K562 (cell line): ENCODE results near the gene MARK2. TPM values are rescaled to one million over a fixed set of nuclear protein-coding genes. Genes with fewer than 3 reads are reported as not detected.
A peak's percentile ranks its signal among the peaks of the same experiment; 100 is the strongest.

Experiments used
- LEF1 ChIP-seq: fragments of 450-650 bp; IDR thresholded peaks from 2 replicates; pipeline ENCODE4 v1.6.1; 2016; ENCODE audit warnings: mild to moderate bottlenecking
- NFATC3 ChIP-seq: fragments of 450-650 bp; IDR thresholded peaks from 2 replicates; pipeline ENCODE4 v1.6.1; 2017; ENCODE audit warnings: mild to moderate bottlenecking
- POLR2G ChIP-seq: fragments of 200-400 bp; formaldehyde crosslinking; IDR thresholded peaks from 2 replicates; pipeline ENCODE4 v1.6.1; 2017; ENCODE audit warnings: low read depth, mild to moderate bottlenecking, antibody characterized with exemption, low read length, moderate library complexity
- RBM15 ChIP-seq: fragments of 200-400 bp; formaldehyde crosslinking; IDR thresholded peaks from 2 replicates; pipeline ENCODE4 v1.6.1; 2018; ENCODE audit warnings: mild to moderate bottlenecking, low read length, moderate library complexity; ENCODE audit not compliant: insufficient read depth
- RFX1 ChIP-seq: fragments of 450-650 bp; IDR thresholded peaks from 2 replicates; pipeline ENCODE4 v1.6.1; 2016; ENCODE audit warnings: mild to moderate bottlenecking, moderate library complexity
- YY1 ChIP-seq, 3 experiments: IDR thresholded peaks; 2 replicates each; pipeline ENCODE4 v1.6.1; 2011; ENCODE audit warnings: low read length in 2 of 3, mild to moderate bottlenecking in 2 of 3, moderate library complexity in 2 of 3, borderline replicate concordance in 1 of 3, control low read depth in 1 of 3, low read depth in 1 of 3; ENCODE audit not compliant: insufficient read depth in 3 of 3, insufficient replicate concordance in 2 of 3, control insufficient read depth in 1 of 3, insufficient read length in 1 of 3; ENCODE audit errors: extremely low read depth in 1 of 3
- ZBTB7A ChIP-seq: IDR thresholded peaks from 2 replicates; pipeline ENCODE4 v1.6.1; 2011; ENCODE audit warnings: low read depth, mild to moderate bottlenecking, low read length, moderate library complexity, borderline replicate concordance; ENCODE audit not compliant: control insufficient read depth
- ZFX ChIP-seq: sonication (generic); formaldehyde crosslinking; IDR thresholded peaks from 2 replicates; pipeline ENCODE4 v1.8.0; 2022; ENCODE audit warnings: mild to moderate bottlenecking, missing genetic modification reagents, moderate library complexity
- polyA plus RNA-seq, 8 experiments: library from polyadenylated mRNA; depleted of rRNA in 4 of 8; stranded (reverse) in 5 of 8; unstranded in 3 of 8; fragments of >200 nt; fragmentation: Nextera tagmentation in 2 of 8; fragmentation: Illumina TruSeq in 1 of 8; extraction: Ambion mirVana in 2 of 8; extraction: Trizol in 1 of 8; gene quantifications; 2 replicates each; pipeline versions ENCODE4 v1.2.1 to v1.2.3, GENCODE V29; 2011 to 2014; ENCODE audit warnings: inconsistent platforms in 1 of 8, missing spikeins in 1 of 8
- total RNA-seq, 7 experiments: library from RNA; depleted of rRNA in 6 of 7; stranded (reverse); fragments of >200 nt in 6 of 7; fragmentation: Illumina TruSeq in 2 of 7; extraction: Trizol in 2 of 7; gene quantifications; 2 replicates each; pipeline versions ENCODE4 v1.2.1 to v1.2.3, GENCODE V29; 2011 to 2021; ENCODE audit warnings: low replicate concordance in 1 of 7
- TF ChIP-seq, protein P1 (sequence below), 3 experiments: IDR thresholded peaks in 2 of 3; conservative IDR thresholded peaks in 1 of 3; 2 replicates each; pipeline ENCODE4 v1.5.1; 2011 to 2012; ENCODE audit warnings: low read length in 3 of 3, mild to moderate bottlenecking in 3 of 3, control low read depth in 2 of 3, improper control_type of control experiment in 1 of 3, inconsistent platforms in 1 of 3, low read depth in 1 of 3, mixed read lengths in 1 of 3, moderate library complexity in 1 of 3; ENCODE audit not compliant: insufficient read depth in 2 of 3
- TF ChIP-seq, protein P2 (sequence below): conservative IDR thresholded peaks from 2 replicates; pipeline ENCODE4 v1.6.1; 2011; ENCODE audit warnings: low read depth, mild to moderate bottlenecking, low read length; ENCODE audit not compliant: control insufficient read depth
- TF ChIP-seq, protein P3 (sequence below): sonication (generic); formaldehyde crosslinking; IDR thresholded peaks from 2 replicates; pipeline ENCODE4 v1.8.0; 2022; ENCODE audit warnings: mild to moderate bottlenecking, missing genetic modification reagents
- TF ChIP-seq, protein P4 (sequence below): fragments of 250-450 bp; sonication (Bioruptor Pico); IDR thresholded peaks from 2 replicates; pipeline ENCODE4 v1.8.0; 2021; ENCODE audit warnings: borderline replicate concordance, mild to moderate bottlenecking, moderate library complexity; ENCODE audit not compliant: poor library complexity, severe bottlenecking
- TF ChIP-seq, protein P5 (sequence below): fragments of 250-450 bp; sonication (Bioruptor Pico); IDR thresholded peaks from 2 replicates; pipeline ENCODE4 v1.4.0; 2020; ENCODE audit warnings: mild to moderate bottlenecking, moderate library complexity
- TF ChIP-seq, protein P6 (sequence below): sonication (generic); formaldehyde crosslinking; IDR thresholded peaks from 2 replicates; pipeline ENCODE4 v1.9.0; 2022; ENCODE audit warnings: mild to moderate bottlenecking, missing genetic modification reagents
- TF ChIP-seq, protein P7 (sequence below): fragments of 450-650 bp; formaldehyde crosslinking; IDR thresholded peaks from 2 replicates; pipeline ENCODE4 v1.4.0; 2022; ENCODE audit warnings: mild to moderate bottlenecking, moderate library complexity

Gene MARK2
- total and polyA plus RNA-seq, 9 of the 15 experiments (the other 6 are each of a cell fraction or from before 2014, with no cell fraction given) = 0.32 to 43.5 (median 15.1) TPM

DNA sequence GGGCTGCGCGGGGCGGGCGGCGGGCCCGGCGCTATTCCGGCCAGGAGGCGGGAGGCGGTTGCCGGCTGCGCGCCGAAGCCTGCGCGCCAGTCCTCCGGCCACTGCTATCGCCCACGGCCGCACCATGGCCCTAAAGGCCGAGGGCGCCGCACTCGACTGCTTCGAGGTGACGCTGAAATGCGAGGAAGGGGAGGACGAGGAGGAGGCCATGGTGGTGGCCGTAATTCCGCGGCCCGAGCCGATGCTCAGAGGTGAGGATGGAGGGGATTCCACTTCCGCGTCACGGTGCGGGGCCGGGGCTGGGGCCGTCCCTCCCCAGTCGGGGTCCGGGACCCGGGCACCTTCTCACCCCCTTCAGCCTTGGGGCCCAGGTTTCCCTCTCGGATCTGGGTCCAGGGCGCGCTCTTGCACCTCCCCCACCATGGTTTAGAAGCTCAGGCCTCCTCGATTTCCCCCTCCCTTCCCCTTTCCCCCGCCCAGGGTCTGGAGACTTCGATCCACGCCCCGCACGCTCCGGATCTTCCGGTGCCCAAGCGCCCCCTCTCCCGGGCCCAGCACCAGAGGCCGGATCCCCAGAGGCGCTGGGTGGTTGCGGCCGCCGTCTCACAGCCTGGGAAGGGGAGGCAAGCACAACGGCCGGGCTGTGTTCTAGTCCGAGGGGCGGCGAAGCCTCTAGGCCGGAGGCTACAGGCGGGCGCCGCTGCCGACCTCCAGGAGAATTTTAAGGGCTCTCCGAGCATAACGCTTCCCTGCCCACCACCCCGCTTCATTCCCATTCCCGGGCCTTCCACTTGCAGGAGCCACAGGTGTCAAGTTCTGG, 25.1 kb upstream of the MARK2 start (continued):
- TF ChIP-seq RBM15 (no peak), YY1 (IDR thresholded peaks at IDR 0.05; ENCODE audit: borderline replicate concordance in 1 of 3, control insufficient read depth in 1 of 3, extremely low read depth in 1 of 3, insufficient read depth in 3 of 3, insufficient read length in 1 of 3, insufficient replicate concordance in 2 of 3, low read depth in 1 of 3, low read length in 2 of 3) (peak in 1 of 3 experiments; percentile 12), ZBTB7A (peak; percentile 34; the same call in 1 of the 2 replicates), ZFX (CRISPR knock-in tag) (peak; percentile 64), NFATC3 (no peak), LEF1 (no peak), RFX1 (no peak), POLR2G (peak; percentile 85)
- TF ChIP-seq, protein P1, sequence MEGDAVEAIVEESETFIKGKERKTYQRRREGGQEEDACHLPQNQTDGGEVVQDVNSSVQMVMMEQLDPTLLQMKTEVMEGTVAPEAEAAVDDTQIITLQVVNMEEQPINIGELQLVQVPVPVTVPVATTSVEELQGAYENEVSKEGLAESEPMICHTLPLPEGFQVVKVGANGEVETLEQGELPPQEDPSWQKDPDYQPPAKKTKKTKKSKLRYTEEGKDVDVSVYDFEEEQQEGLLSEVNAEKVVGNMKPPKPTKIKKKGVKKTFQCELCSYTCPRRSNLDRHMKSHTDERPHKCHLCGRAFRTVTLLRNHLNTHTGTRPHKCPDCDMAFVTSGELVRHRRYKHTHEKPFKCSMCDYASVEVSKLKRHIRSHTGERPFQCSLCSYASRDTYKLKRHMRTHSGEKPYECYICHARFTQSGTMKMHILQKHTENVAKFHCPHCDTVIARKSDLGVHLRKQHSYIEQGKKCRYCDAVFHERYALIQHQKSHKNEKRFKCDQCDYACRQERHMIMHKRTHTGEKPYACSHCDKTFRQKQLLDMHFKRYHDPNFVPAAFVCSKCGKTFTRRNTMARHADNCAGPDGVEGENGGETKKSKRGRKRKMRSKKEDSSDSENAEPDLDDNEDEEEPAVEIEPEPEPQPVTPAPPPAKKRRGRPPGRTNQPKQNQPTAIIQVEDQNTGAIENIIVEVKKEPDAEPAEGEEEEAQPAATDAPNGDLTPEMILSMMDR (IDR thresholded peaks at IDR 0.05 in 2 of 3, conservative IDR thresholded peaks at IDR 0.05 in 1 of 3; ENCODE audit: insufficient read depth in 2 of 3, low read depth in 1 of 3, low read length in 3 of 3) = no peak
- TF ChIP-seq, protein P2, sequence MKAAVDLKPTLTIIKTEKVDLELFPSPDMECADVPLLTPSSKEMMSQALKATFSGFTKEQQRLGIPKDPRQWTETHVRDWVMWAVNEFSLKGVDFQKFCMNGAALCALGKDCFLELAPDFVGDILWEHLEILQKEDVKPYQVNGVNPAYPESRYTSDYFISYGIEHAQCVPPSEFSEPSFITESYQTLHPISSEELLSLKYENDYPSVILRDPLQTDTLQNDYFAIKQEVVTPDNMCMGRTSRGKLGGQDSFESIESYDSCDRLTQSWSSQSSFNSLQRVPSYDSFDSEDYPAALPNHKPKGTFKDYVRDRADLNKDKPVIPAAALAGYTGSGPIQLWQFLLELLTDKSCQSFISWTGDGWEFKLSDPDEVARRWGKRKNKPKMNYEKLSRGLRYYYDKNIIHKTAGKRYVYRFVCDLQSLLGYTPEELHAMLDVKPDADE = no peak; the same call in 1 of the 2 replicates
- TF ChIP-seq, protein P3, sequence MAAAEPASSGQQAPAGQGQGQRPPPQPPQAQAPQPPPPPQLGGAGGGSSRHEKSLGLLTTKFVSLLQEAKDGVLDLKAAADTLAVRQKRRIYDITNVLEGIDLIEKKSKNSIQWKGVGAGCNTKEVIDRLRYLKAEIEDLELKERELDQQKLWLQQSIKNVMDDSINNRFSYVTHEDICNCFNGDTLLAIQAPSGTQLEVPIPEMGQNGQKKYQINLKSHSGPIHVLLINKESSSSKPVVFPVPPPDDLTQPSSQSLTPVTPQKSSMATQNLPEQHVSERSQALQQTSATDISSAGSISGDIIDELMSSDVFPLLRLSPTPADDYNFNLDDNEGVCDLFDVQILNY = no peak
- TF ChIP-seq, protein P4, sequence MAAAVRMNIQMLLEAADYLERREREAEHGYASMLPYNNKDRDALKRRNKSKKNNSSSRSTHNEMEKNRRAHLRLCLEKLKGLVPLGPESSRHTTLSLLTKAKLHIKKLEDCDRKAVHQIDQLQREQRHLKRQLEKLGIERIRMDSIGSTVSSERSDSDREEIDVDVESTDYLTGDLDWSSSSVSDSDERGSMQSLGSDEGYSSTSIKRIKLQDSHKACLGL = no peak
- TF ChIP-seq, protein P5, sequence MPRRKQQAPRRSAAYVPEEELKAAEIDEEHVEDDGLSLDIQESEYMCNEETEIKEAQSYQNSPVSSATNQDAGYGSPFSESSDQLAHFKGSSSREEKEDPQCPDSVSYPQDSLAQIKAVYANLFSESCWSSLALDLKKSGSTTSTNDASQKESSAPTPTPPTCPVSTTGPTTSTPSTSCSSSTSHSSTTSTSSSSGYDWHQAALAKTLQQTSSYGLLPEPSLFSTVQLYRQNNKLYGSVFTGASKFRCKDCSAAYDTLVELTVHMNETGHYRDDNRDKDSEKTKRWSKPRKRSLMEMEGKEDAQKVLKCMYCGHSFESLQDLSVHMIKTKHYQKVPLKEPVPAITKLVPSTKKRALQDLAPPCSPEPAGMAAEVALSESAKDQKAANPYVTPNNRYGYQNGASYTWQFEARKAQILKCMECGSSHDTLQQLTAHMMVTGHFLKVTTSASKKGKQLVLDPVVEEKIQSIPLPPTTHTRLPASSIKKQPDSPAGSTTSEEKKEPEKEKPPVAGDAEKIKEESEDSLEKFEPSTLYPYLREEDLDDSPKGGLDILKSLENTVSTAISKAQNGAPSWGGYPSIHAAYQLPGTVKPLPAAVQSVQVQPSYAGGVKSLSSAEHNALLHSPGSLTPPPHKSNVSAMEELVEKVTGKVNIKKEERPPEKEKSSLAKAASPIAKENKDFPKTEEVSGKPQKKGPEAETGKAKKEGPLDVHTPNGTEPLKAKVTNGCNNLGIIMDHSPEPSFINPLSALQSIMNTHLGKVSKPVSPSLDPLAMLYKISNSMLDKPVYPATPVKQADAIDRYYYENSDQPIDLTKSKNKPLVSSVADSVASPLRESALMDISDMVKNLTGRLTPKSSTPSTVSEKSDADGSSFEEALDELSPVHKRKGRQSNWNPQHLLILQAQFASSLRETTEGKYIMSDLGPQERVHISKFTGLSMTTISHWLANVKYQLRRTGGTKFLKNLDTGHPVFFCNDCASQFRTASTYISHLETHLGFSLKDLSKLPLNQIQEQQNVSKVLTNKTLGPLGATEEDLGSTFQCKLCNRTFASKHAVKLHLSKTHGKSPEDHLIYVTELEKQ = no peak
- TF ChIP-seq, protein P6, sequence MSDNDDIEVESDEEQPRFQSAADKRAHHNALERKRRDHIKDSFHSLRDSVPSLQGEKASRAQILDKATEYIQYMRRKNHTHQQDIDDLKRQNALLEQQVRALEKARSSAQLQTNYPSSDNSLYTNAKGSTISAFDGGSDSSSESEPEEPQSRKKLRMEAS (CRISPR knock-in tag) = peak; percentile 36
- TF ChIP-seq, protein P7, sequence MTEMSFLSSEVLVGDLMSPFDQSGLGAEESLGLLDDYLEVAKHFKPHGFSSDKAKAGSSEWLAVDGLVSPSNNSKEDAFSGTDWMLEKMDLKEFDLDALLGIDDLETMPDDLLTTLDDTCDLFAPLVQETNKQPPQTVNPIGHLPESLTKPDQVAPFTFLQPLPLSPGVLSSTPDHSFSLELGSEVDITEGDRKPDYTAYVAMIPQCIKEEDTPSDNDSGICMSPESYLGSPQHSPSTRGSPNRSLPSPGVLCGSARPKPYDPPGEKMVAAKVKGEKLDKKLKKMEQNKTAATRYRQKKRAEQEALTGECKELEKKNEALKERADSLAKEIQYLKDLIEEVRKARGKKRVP (CRISPR knock-in tag) = no peak
